K562 (cell line): ENCODE measurements around the gene CSKMT. TPM values are rescaled to one million over a fixed set of nuclear protein-coding genes. Genes with fewer than 3 reads are reported as not detected.

Experiments
- BMI1 ChIP-seq: fragments of 150-350 bp; IDR thresholded peaks from 2 replicates; pipeline ENCODE4 v1.6.1; 2014; ENCODE audit warnings: low read length
- CHD2 ChIP-seq: IDR thresholded peaks from 2 replicates; pipeline ENCODE4 v1.6.1; 2011; ENCODE audit warnings: low read depth, low read length
- CREM ChIP-seq: IDR thresholded peaks from 2 replicates; pipeline ENCODE4 v1.6.1; 2014; ENCODE audit warnings: antibody characterized with exemption, low read depth
- FOXK2 ChIP-seq, 2 experiments: fragments of 450-650 bp; IDR thresholded peaks in 1 of 2; conservative IDR thresholded peaks in 1 of 2; 2 replicates each; pipeline ENCODE4 v1.6.1; 2016; ENCODE audit warnings: low read depth in 2 of 2, mild to moderate bottlenecking in 1 of 2
- IFI16 ChIP-seq: fragments of 250-450 bp; sonication (Bioruptor Pico); IDR thresholded peaks from 2 replicates; pipeline ENCODE4 v2.1.2; 2022; ENCODE audit warnings: mild to moderate bottlenecking, inconsistent platforms
- JUND ChIP-seq, 2 experiments: IDR thresholded peaks; 2 replicates in 1 of 2; 3 replicates in 1 of 2; pipeline ENCODE4 v1.6.1; 2011; ENCODE audit warnings: borderline replicate concordance in 2 of 2, low read depth in 2 of 2, low read length in 2 of 2, improper control_type of control experiment in 1 of 2, missing biosample characterization in 1 of 2, missing genetic modification characterization in 1 of 2, missing genetic modification reagents in 1 of 2
- KDM1A ChIP-seq, 2 experiments: fragments of 450-650 bp; IDR thresholded peaks; 2 replicates each; pipeline ENCODE4 v1.6.1; 2016; ENCODE audit warnings: mild to moderate bottlenecking in 2 of 2
- PHF21A ChIP-seq: fragments of 450-650 bp; IDR thresholded peaks from 2 replicates; pipeline ENCODE4 v1.6.1; 2017; ENCODE audit warnings: low read depth, borderline replicate concordance
- POLR2H ChIP-seq: IDR thresholded peaks from 2 replicates; pipeline ENCODE4 v1.6.1; 2016; ENCODE audit warnings: missing genetic modification characterization, low read depth, mild to moderate bottlenecking, control low read depth, missing compliant biosample characterization, moderate library complexity
- POLR3A ChIP-seq: IDR thresholded peaks from 2 replicates; pipeline ENCODE4 v1.6.1; 2011; ENCODE audit warnings: borderline replicate concordance, mild to moderate bottlenecking, moderate library complexity; ENCODE audit not compliant: insufficient read length, insufficient read depth; ENCODE audit errors: extremely low read depth
- SMAD1 ChIP-seq: fragments of 150-350 bp; IDR thresholded peaks from 2 replicates; pipeline ENCODE4 v1.6.1; 2014; ENCODE audit warnings: low read length, low read depth; ENCODE audit not compliant: partially characterized antibody
- TCF7L2 ChIP-seq: fragments of 150-350 bp; IDR thresholded peaks from 2 replicates; pipeline ENCODE4 v1.6.1; 2016; ENCODE audit warnings: low read depth, mild to moderate bottlenecking, low read length, moderate library complexity
- TOE1 ChIP-seq, 2 experiments: fragments of 450-650 bp in 1 of 2; sonication (generic) in 1 of 2; formaldehyde crosslinking in 1 of 2; IDR thresholded peaks; 2 replicates each; pipeline versions ENCODE4 v1.7.1 to v1.8.0; 2016 to 2022; ENCODE audit warnings: borderline replicate concordance in 2 of 2, mild to moderate bottlenecking in 2 of 2, antibody characterized with exemption in 1 of 2, inconsistent platforms in 1 of 2, low read depth in 1 of 2, missing genetic modification reagents in 1 of 2, moderate library complexity in 1 of 2
- USF1 ChIP-seq: sonication (generic); formaldehyde crosslinking; IDR thresholded peaks from 2 replicates; pipeline ENCODE4 v1.9.0; 2022; ENCODE audit warnings: mild to moderate bottlenecking, missing genetic modification reagents
- USF2 ChIP-seq: sonication (generic); formaldehyde crosslinking; IDR thresholded peaks from 2 replicates; pipeline ENCODE4 v1.5.0; 2020; ENCODE audit warnings: missing genetic modification reagents
- ZC3H11A ChIP-seq: IDR thresholded peaks from 2 replicates; pipeline ENCODE4 v1.6.1; 2012; ENCODE audit warnings: low read depth, low read length, improper control_type of control experiment
- ZNF121 ChIP-seq: sonication (generic); formaldehyde crosslinking; conservative IDR thresholded peaks from 2 replicates; pipeline ENCODE4 v1.8.0; 2022; ENCODE audit warnings: missing genetic modification reagents
- ZNF165 ChIP-seq: fragments of 250-450 bp; sonication (Bioruptor Pico); IDR thresholded peaks from 2 replicates; pipeline ENCODE4 v1.4.0; 2020; ENCODE audit warnings: borderline replicate concordance
- ZNF263 ChIP-seq: sonication (generic); formaldehyde crosslinking; IDR thresholded peaks from 2 replicates; pipeline ENCODE4 v1.8.0; 2022; ENCODE audit warnings: mild to moderate bottlenecking, missing genetic modification reagents, borderline replicate concordance
- ZNF274 ChIP-seq: IDR thresholded peaks from 2 replicates; pipeline ENCODE4 v1.6.1; 2011; ENCODE audit warnings: low read depth, mild to moderate bottlenecking, low read length, moderate library complexity, borderline replicate concordance
- ZSCAN29 ChIP-seq: fragments of 450-650 bp; IDR thresholded peaks from 2 replicates; pipeline ENCODE4 v1.6.1; 2017
- polyA plus RNA-seq, 8 experiments: library from polyadenylated mRNA; depleted of rRNA in 4 of 8; stranded (reverse) in 5 of 8; unstranded in 3 of 8; fragments of >200 nt; fragmentation: Nextera tagmentation in 2 of 8; fragmentation: Illumina TruSeq in 1 of 8; extraction: Ambion mirVana in 2 of 8; extraction: Trizol in 1 of 8; gene quantifications; 2 replicates each; pipeline versions ENCODE4 v1.2.1 to v1.2.3, GENCODE V29; 2011 to 2014; ENCODE audit warnings: inconsistent platforms in 1 of 8, missing spikeins in 1 of 8
- total RNA-seq, 7 experiments: library from RNA; depleted of rRNA in 6 of 7; stranded (reverse); fragments of >200 nt in 6 of 7; fragmentation: Illumina TruSeq in 2 of 7; extraction: Trizol in 2 of 7; gene quantifications; 2 replicates each; pipeline versions ENCODE4 v1.2.1 to v1.2.3, GENCODE V29; 2011 to 2021; ENCODE audit warnings: low replicate concordance in 1 of 7
- TF ChIP-seq, protein P1 (sequence below): fragments of 250-450 bp; sonication (Bioruptor Pico); IDR thresholded peaks from 2 replicates; pipeline ENCODE4 v1.4.0; 2020; ENCODE audit warnings: mild to moderate bottlenecking, moderate library complexity
- TF ChIP-seq, protein P2 (sequence below): IDR thresholded peaks from 2 replicates; pipeline ENCODE4 v1.6.1; 2011; ENCODE audit not compliant: insufficient read length; ENCODE audit errors: extremely low read depth
- TF ChIP-seq, protein P3 (sequence below): fragments of 250-450 bp; sonication (Bioruptor Pico); IDR thresholded peaks from 2 replicates; pipeline ENCODE4 v1.6.1; 2021; ENCODE audit warnings: mild to moderate bottlenecking

Gene CSKMT
- total and polyA plus RNA-seq, 9 of the 15 experiments (the other 6 are each of a cell fraction or from before 2014, with no cell fraction given): 10.3 to 108 (median 27.2) TPM

DNA sequence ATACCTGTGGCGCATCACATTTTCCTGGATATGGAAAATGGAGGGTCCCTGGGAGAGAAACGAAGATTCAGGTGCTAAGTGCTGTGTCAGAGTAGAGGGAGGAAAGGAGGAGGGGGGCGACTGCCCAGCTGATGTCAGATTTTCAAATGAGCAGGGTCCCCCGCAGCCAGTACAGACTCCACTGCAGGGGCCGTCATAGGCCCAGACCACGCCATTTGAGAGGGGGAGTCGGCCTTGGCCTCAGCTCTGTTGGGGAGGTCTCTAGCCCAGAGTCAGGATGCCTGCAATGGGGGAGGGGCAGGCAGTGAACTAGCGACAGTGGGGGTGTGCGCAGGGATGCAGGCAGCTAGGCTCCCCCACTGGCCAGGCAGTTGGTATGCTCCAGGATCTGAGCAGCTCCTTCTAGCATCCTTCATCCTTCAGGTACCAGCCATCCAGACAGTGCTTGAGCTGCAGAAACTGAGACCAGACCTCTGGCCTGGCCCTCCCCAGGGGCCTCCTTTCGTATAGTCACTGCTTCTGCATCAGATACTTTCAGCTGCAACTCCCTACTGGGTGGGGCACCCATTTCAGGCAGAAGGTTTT is 42.3 kb downstream of the CSKMT start, which contains the start of the genes BSCL2 and GNG3 (continued):
- no peak for TF ChIP-seq USF2 (CRISPR knock-in tag)
- no peak for TF ChIP-seq BMI1
- TF ChIP-seq, protein P1, sequence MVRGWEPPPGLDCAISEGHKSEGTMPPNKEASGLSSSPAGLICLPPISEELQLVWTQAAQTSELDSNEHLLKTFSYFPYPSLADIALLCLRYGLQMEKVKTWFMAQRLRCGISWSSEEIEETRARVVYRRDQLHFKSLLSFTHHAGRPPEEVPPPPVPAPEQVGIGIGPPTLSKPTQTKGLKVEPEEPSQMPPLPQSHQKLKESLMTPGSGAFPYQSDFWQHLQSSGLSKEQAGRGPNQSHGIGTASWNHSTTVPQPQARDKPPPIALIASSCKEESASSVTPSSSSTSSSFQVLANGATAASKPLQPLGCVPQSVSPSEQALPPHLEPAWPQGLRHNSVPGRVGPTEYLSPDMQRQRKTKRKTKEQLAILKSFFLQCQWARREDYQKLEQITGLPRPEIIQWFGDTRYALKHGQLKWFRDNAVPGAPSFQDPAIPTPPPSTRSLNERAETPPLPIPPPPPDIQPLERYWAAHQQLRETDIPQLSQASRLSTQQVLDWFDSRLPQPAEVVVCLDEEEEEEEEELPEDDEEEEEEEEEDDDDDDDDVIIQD (CRISPR knock-in tag): no peak
- TF ChIP-seq FOXK2 (conservative IDR thresholded peaks at IDR 0.05 in 1 of 2, IDR thresholded peaks at IDR 0.05 in 1 of 2; ENCODE audit: low read depth in 2 of 2): peak in 1 of 2 experiments; percentile 96; a peak in 2 of 4 replicates
- TF ChIP-seq KDM1A (IDR thresholded peaks at IDR 0.05): peak; percentile 33 to 68; a peak in 1 of 4 replicates
- TF ChIP-seq SMAD1: no peak
- TF ChIP-seq CHD2: peak; percentile 49; the same call in 1 of the 2 replicates
- no peak for TF ChIP-seq PHF21A
- TF ChIP-seq ZNF263 (CRISPR knock-in tag): 0 out of 2 replicates have a peak, but pooled peaks have one; percentile 55
- TF ChIP-seq POLR3A: no peak
- no peak for TF ChIP-seq IFI16 (CRISPR knock-in tag)
- TF ChIP-seq TOE1 (IDR thresholded peaks at IDR 0.05; ENCODE audit: borderline replicate concordance): no peak
- no peak for TF ChIP-seq TOE1 (CRISPR knock-in tag; IDR thresholded peaks at IDR 0.05; ENCODE audit: borderline replicate concordance, low read depth)
- no peak for TF ChIP-seq POLR2H (tag)
- TF ChIP-seq JUND (IDR thresholded peaks at IDR 0.05; ENCODE audit: borderline replicate concordance, low read depth, low read length): peak; percentile 88
- no peak for TF ChIP-seq JUND (tag; IDR thresholded peaks at IDR 0.05; ENCODE audit: borderline replicate concordance, low read depth, low read length)
- peak; percentile 84 for TF ChIP-seq TCF7L2
- TF ChIP-seq ZNF121 (CRISPR knock-in tag): no peak
- no peak for TF ChIP-seq USF1 (CRISPR knock-in tag)
- TF ChIP-seq, protein P2, sequence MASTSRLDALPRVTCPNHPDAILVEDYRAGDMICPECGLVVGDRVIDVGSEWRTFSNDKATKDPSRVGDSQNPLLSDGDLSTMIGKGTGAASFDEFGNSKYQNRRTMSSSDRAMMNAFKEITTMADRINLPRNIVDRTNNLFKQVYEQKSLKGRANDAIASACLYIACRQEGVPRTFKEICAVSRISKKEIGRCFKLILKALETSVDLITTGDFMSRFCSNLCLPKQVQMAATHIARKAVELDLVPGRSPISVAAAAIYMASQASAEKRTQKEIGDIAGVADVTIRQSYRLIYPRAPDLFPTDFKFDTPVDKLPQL: no peak
- 0 out of 2 replicates have a peak, but pooled peaks have one; percentile 12 for TF ChIP-seq CREM
- no peak for TF ChIP-seq ZSCAN29
- TF ChIP-seq ZNF165: no peak
- TF ChIP-seq, protein P3, sequence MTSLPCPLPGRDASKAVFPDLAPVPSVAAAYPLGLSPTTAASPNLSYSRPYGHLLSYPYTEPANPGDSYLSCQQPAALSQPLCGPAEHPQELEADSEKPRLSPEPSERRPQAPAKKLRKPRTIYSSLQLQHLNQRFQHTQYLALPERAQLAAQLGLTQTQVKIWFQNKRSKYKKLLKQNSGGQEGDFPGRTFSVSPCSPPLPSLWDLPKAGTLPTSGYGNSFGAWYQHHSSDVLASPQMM (CRISPR knock-in tag): no peak
- TF ChIP-seq ZC3H11A: no peak
- TF ChIP-seq ZNF274: no peak
